ENCODE results near the gene ARCN1. TPM values are rescaled to one million over a fixed set of nuclear protein-coding genes. Genes with fewer than 3 reads are reported as not detected.

ARCN1 gene
- total and polyA plus RNA-seq, 9 of the 15 experiments (the other 6 are each of a cell fraction or from before 2014, with no cell fraction given), result 30.0 to 224 (median 76.4) TPM

GRCh38 chr11:118607401-118608359, 35.5 kb downstream of the ARCN1 start, which contains the start of gene PHLDB1 (continued):
- TF ChIP-seq, protein P1, sequence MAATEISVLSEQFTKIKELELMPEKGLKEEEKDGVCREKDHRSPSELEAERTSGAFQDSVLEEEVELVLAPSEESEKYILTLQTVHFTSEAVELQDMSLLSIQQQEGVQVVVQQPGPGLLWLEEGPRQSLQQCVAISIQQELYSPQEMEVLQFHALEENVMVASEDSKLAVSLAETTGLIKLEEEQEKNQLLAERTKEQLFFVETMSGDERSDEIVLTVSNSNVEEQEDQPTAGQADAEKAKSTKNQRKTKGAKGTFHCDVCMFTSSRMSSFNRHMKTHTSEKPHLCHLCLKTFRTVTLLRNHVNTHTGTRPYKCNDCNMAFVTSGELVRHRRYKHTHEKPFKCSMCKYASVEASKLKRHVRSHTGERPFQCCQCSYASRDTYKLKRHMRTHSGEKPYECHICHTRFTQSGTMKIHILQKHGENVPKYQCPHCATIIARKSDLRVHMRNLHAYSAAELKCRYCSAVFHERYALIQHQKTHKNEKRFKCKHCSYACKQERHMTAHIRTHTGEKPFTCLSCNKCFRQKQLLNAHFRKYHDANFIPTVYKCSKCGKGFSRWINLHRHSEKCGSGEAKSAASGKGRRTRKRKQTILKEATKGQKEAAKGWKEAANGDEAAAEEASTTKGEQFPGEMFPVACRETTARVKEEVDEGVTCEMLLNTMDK (IDR thresholded peaks at IDR 0.05; ENCODE audit: borderline replicate concordance, insufficient read depth, low read depth, low read length, poor library complexity, severe bottlenecking), result peak; percentile 72
- TF ChIP-seq, protein P2, sequence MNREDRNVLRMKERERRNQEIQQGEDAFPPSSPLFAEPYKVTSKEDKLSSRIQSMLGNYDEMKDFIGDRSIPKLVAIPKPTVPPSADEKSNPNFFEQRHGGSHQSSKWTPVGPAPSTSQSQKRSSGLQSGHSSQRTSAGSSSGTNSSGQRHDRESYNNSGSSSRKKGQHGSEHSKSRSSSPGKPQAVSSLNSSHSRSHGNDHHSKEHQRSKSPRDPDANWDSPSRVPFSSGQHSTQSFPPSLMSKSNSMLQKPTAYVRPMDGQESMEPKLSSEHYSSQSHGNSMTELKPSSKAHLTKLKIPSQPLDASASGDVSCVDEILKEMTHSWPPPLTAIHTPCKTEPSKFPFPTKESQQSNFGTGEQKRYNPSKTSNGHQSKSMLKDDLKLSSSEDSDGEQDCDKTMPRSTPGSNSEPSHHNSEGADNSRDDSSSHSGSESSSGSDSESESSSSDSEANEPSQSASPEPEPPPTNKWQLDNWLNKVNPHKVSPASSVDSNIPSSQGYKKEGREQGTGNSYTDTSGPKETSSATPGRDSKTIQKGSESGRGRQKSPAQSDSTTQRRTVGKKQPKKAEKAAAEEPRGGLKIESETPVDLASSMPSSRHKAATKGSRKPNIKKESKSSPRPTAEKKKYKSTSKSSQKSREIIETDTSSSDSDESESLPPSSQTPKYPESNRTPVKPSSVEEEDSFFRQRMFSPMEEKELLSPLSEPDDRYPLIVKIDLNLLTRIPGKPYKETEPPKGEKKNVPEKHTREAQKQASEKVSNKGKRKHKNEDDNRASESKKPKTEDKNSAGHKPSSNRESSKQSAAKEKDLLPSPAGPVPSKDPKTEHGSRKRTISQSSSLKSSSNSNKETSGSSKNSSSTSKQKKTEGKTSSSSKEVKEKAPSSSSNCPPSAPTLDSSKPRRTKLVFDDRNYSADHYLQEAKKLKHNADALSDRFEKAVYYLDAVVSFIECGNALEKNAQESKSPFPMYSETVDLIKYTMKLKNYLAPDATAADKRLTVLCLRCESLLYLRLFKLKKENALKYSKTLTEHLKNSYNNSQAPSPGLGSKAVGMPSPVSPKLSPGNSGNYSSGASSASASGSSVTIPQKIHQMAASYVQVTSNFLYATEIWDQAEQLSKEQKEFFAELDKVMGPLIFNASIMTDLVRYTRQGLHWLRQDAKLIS (CRISPR knock-in tag; IDR thresholded peaks at IDR 0.05), result no peak
- TF ChIP-seq SP1 (CRISPR knock-in tag; IDR thresholded peaks at IDR 0.05) (no peak; the same call in none of the 2 replicates), CHD1 (IDR thresholded peaks at IDR 0.05; ENCODE audit: low read length) (peak; percentile 51), NUFIP1 (IDR thresholded peaks at IDR 0.05; ENCODE audit: partially characterized antibody) (no peak), BCOR (IDR thresholded peaks at IDR 0.05) (no peak), THAP7 (CRISPR knock-in tag; IDR thresholded peaks at IDR 0.05) (no peak), HNRNPUL1 (IDR thresholded peaks at IDR 0.05; ENCODE audit: low read length) (no peak), NFXL1 (CRISPR knock-in tag; IDR thresholded peaks at IDR 0.05) (no peak), ZNF146 (CRISPR knock-in tag; IDR thresholded peaks at IDR 0.05; ENCODE audit: unreplicated experiment) (no peak), CHD2 (IDR thresholded peaks at IDR 0.05; ENCODE audit: low read depth, low read length) (no peak), SFPQ (IDR thresholded peaks at IDR 0.05; ENCODE audit: low read depth, low read length) (no peak), RBM25 (IDR thresholded peaks at IDR 0.05; ENCODE audit: low read depth, low read length, severe bottlenecking) (no peak), PYGO2 (tag; IDR thresholded peaks at IDR 0.05) (no peak), ZNF384 (IDR thresholded peaks at IDR 0.05; ENCODE audit: low read depth, low read length) (no peak), HNRNPLL (IDR thresholded peaks at IDR 0.05; ENCODE audit: low read depth, low read length, poor library complexity, severe bottlenecking) (no peak), SIRT6 (IDR thresholded peaks at IDR 0.05; ENCODE audit: low read depth, low read length) (no peak), RAD21 (CRISPR knock-in tag; conservative IDR thresholded peaks at IDR 0.05 in 1 of 2, IDR thresholded peaks at IDR 0.05 in 1 of 2) (peak in 1 of 2 experiments; percentile 52; a peak in 2 of 4 replicates)

Data from K562 (cell line).